ENCODE results near the gene CPEB3.
A peak's percentile ranks its signal among the peaks of the same experiment; 100 is the strongest.
"Not testable (repeated sequence)": the region's sequence is repeated elsewhere in the genome, so short reads cannot be mapped to it uniquely, and the experiment has no call there.

Gene CPEB3

GRCh38 chr10:92087750-92088395 is 203.0 kb downstream of the CPEB3 start:
- DNase-seq, result peak; percentile 81

- no peak for DNase-seq
Observed at GRCh38 chr10:92082583-92083280, 208.1 kb downstream of the CPEB3 start.

- peak; percentile 41 for DNase-seq
Observed at GRCh38 chr10:92081641-92082040, 209.2 kb downstream of the CPEB3 start.

GRCh38 chr10:92080244-92080643 is 210.6 kb downstream of the CPEB3 start:
- no peak for DNase-seq

- no peak for DNase-seq
Observed at GRCh38 chr10:92079003-92079402, 211.9 kb downstream of the CPEB3 start.

GRCh38 chr10:92076722-92077121 is 214.2 kb downstream of the CPEB3 start:
- no peak for DNase-seq

GRCh38 chr10:92075829-92076228 is 215.0 kb downstream of the CPEB3 start:
- no peak for DNase-seq

GRCh38 chr10:92074126-92074887 is 216.6 kb downstream of the CPEB3 start:
- DNase-seq, result no peak

- peak; percentile 49 for DNase-seq
Observed at GRCh38 chr10:92068900-92069299, 222.0 kb downstream of the CPEB3 start.

- no peak for DNase-seq
Observed at GRCh38 chr10:92066386-92066785, 224.5 kb downstream of the CPEB3 start.

GRCh38 chr10:92064506-92064905 is 226.4 kb downstream of the CPEB3 start:
- DNase-seq, result peak; percentile 39

- DNase-seq, result no peak
Observed at GRCh38 chr10:92062273-92062672, 228.6 kb downstream of the CPEB3 start.

GRCh38 chr10:92054807-92055206 is 236.1 kb downstream of the CPEB3 start:
- no peak for DNase-seq

- DNase-seq, result no peak
Observed at GRCh38 chr10:92052741-92053140, 238.1 kb downstream of the CPEB3 start.

- no peak for DNase-seq
Observed at GRCh38 chr10:92052088-92052487, 238.8 kb downstream of the CPEB3 start.

- peak; percentile 8 for DNase-seq
Observed at GRCh38 chr10:92047215-92047614, 243.7 kb downstream of the CPEB3 start.

GRCh38 chr10:92045641-92046106 is 245.2 kb downstream of the CPEB3 start:
- no peak for DNase-seq

- no peak for DNase-seq
Observed at GRCh38 chr10:92042541-92042940, 248.3 kb downstream of the CPEB3 start.

- DNase-seq, result no peak
Observed at GRCh38 chr10:92038949-92039348, 251.9 kb downstream of the CPEB3 start.

GRCh38 chr10:92033070-92033469 is 257.8 kb downstream of the CPEB3 start:
- not testable (repeated sequence) for DNase-seq

GRCh38 chr10:92031580-92031979 is 259.3 kb downstream of the CPEB3 start:
- no peak for DNase-seq

GRCh38 chr10:92027141-92027540 is 263.7 kb downstream of the CPEB3 start:
- DNase-seq, result no peak

- DNase-seq, result peak; percentile 4
Observed at GRCh38 chr10:92025340-92025739, 265.5 kb downstream of the CPEB3 start.

GRCh38 chr10:92024700-92025099 is 266.2 kb downstream of the CPEB3 start:
- DNase-seq, result peak; percentile 30
